Liver (tissue), 9 donors: ENCODE results near the gene OR8B8. TPM values are rescaled to one million over a fixed set of nuclear protein-coding genes. Genes with fewer than 3 reads are reported as not detected.

Experiments used
- DNase-seq: peaks from one replicate; pipeline ENCODE4 v3.0.0-alpha.2; 2017; ENCODE audit warnings: low spot score
- H3K27ac ChIP-seq, 2 donors: one replicate each; pipeline ENCODE4 v1.7.0; 2013; ENCODE audit warnings: inconsistent platforms in 2 of 2, low read length in 2 of 2, control low read depth in 1 of 2, low read depth in 1 of 2, mild to moderate bottlenecking in 1 of 2
- H3K27me3 ChIP-seq, 4 donors: one replicate each; pipeline versions ENCODE4 v1.6.1 to v1.7.0; 2013; ENCODE audit warnings: low read length in 3 of 4, inconsistent platforms in 1 of 4, mild to moderate bottlenecking in 1 of 4, moderate library complexity in 1 of 4; ENCODE audit not compliant: control insufficient read depth in 4 of 4, insufficient read depth in 4 of 4
- H3K36me3 ChIP-seq, 4 donors: one replicate each; pipeline versions ENCODE4 v1.6.1 to v1.7.0; 2013; ENCODE audit warnings: low read length in 3 of 4, mild to moderate bottlenecking in 3 of 4, low read depth in 1 of 4, moderate library complexity in 1 of 4; ENCODE audit not compliant: control insufficient read depth in 4 of 4, insufficient read depth in 3 of 4
- H3K4me1 ChIP-seq, 4 donors: one replicate each; pipeline versions ENCODE4 v1.6.1 to v1.7.0; 2013; ENCODE audit warnings: low read length in 3 of 4, mild to moderate bottlenecking in 3 of 4, moderate library complexity in 1 of 4; ENCODE audit not compliant: control insufficient read depth in 4 of 4, insufficient read depth in 4 of 4
- H3K4me3 ChIP-seq, 3 donors: one replicate each; pipeline versions ENCODE4 v1.6.1 to v1.7.0; 2013; ENCODE audit warnings: low read length in 3 of 3, control low read depth in 1 of 3, low read depth in 1 of 3, mild to moderate bottlenecking in 1 of 3
- H3K9ac ChIP-seq, 2 donors: one replicate each; pipeline ENCODE4 v1.7.0; 2013; ENCODE audit warnings: low read length in 2 of 2, mild to moderate bottlenecking in 2 of 2, moderate library complexity in 2 of 2, control low read depth in 1 of 2, low read depth in 1 of 2
- H3K9me3 ChIP-seq, 4 donors: one replicate each; pipeline versions ENCODE4 v1.6.1 to v1.7.0; 2013; ENCODE audit warnings: low read length in 3 of 4; ENCODE audit not compliant: control insufficient read depth in 4 of 4
- ATF3 ChIP-seq: IDR thresholded peaks from 2 replicates; pipeline ENCODE4 v1.6.1; 2016; ENCODE audit warnings: antibody characterized with exemption
- CTCF ChIP-seq: fragments of 150-350 bp; IDR thresholded peaks from 2 replicates; pipeline ENCODE4 v1.5.1; 2017; ENCODE audit warnings: improper control_type of control experiment, low read depth, low read length; ENCODE audit not compliant: missing input control
- EGR1 ChIP-seq, 2 donors: IDR thresholded peaks; 2 replicates each; pipeline ENCODE4 v1.6.1; 2016 to 2018; ENCODE audit warnings: antibody characterized with exemption in 2 of 2, low read depth in 2 of 2
- FOXA1 ChIP-seq: IDR thresholded peaks from 2 replicates; pipeline ENCODE4 v1.6.1; 2016; ENCODE audit warnings: antibody characterized with exemption
- FOXA2 ChIP-seq: IDR thresholded peaks from 2 replicates; pipeline ENCODE4 v1.6.1; 2016; ENCODE audit warnings: antibody characterized with exemption
- HNF4A ChIP-seq, 2 donors: conservative IDR thresholded peaks; 2 replicates each; pipeline ENCODE4 v1.6.1; 2016; ENCODE audit warnings: antibody characterized with exemption in 2 of 2, mild to moderate bottlenecking in 2 of 2
- HNF4G ChIP-seq: IDR thresholded peaks from 2 replicates; pipeline ENCODE4 v1.6.1; 2016; ENCODE audit warnings: antibody characterized with exemption
- JUND ChIP-seq, 2 donors: IDR thresholded peaks; 2 replicates each; pipeline ENCODE4 v1.6.1; 2016; ENCODE audit warnings: antibody characterized with exemption in 2 of 2
- MAX ChIP-seq: IDR thresholded peaks from 2 replicates; pipeline ENCODE4 v1.6.1; 2016; ENCODE audit warnings: antibody characterized with exemption
- NR2F2 ChIP-seq: IDR thresholded peaks from 2 replicates; pipeline ENCODE4 v1.6.1; 2016; ENCODE audit warnings: antibody characterized with exemption
- RAD21 ChIP-seq, 2 donors: IDR thresholded peaks; 2 replicates each; pipeline ENCODE4 v1.6.1; 2016; ENCODE audit warnings: antibody characterized with exemption in 2 of 2, mild to moderate bottlenecking in 2 of 2
- REST ChIP-seq: IDR thresholded peaks from 2 replicates; pipeline ENCODE4 v1.6.1; 2016; ENCODE audit warnings: antibody characterized with exemption, mild to moderate bottlenecking
- RXRA ChIP-seq, 2 donors: IDR thresholded peaks; 2 replicates each; pipeline ENCODE4 v1.6.1; 2017 to 2018; ENCODE audit warnings: antibody characterized with exemption in 2 of 2, mild to moderate bottlenecking in 1 of 2
- SP1 ChIP-seq: IDR thresholded peaks from 2 replicates; pipeline ENCODE4 v1.6.1; 2018; ENCODE audit warnings: antibody characterized with exemption, mild to moderate bottlenecking
- TAF1 ChIP-seq: conservative IDR thresholded peaks from 2 replicates; pipeline ENCODE4 v1.6.1; 2016; ENCODE audit warnings: antibody characterized with exemption, mild to moderate bottlenecking
- YY1 ChIP-seq: IDR thresholded peaks from 2 replicates; pipeline ENCODE4 v1.6.1; 2016; ENCODE audit warnings: antibody characterized with exemption, mild to moderate bottlenecking
- ZBTB33 ChIP-seq: IDR thresholded peaks from 2 replicates; pipeline ENCODE4 v1.6.1; 2016; ENCODE audit warnings: antibody characterized with exemption
- WGBS: extraction: QIAGEN DNeasy Blood & Tissue Kit; methylation state at CpG from one replicate; pipeline ENCODE4 v1.1.7; 2013; 5-methylcytosine and 5-hydroxymethylcytosine counted together
- polyA plus RNA-seq, 2 donors: library from polyadenylated mRNA; stranded (reverse) in 1 of 2; unstranded in 1 of 2; fragments of 200-250 nt in 1 of 2; fragments of >200 nt in 1 of 2; fragmentation: Nextera tagmentation in 1 of 2; extraction: Ambion mirVana in 1 of 2; gene quantifications; one replicate each; pipeline versions ENCODE4 v1.2.1 to v1.2.3, GENCODE V29; 2013 to 2015
- total RNA-seq, 2 donors: library from RNA; depleted of rRNA; stranded (reverse); fragments of >200 nt; gene quantifications; one replicate each; pipeline ENCODE4 v1.2.3, GENCODE V29; 2014
- donor health status: healthy.
- donor health status: healthy.
- donor health status: healthy.
- donor health status: healthy.
- donor health status: healthy.

OR8B8 gene
- total and polyA plus RNA-seq, 4 donors = not detected

GRCh38 chr11:124482362-124483147 is 37.1 kb upstream of the OR8B8 start:
- H3K27me3 ChIP-seq = peaks cover 0 to 4% (median 3%) of the 10 kb centered on the region in 4 donors
- 62% methylated on average over 9 of the region's 9 CpGs for WGBS
- peaks cover 0 to 3% (median 0%) of the 10 kb centered on the region in 4 donors for H3K4me1 ChIP-seq
- no peak overlapping the region for H3K4me3 ChIP-seq
- DNase-seq = no peak
- no peaks in the 10 kb centered on the region for H3K36me3 ChIP-seq
- no peak overlapping the region for H3K27ac ChIP-seq
- H3K9me3 ChIP-seq = peaks cover 0 to 5% (median 0%) of the 10 kb centered on the region in 4 donors
- TF ChIP-seq JUND (IDR thresholded peaks at IDR 0.05) = no peak
- TF ChIP-seq RXRA (IDR thresholded peaks at IDR 0.05) = no peak
- TF ChIP-seq REST = no peak
- TF ChIP-seq MAX = no peak
- TF ChIP-seq SP1 = no peak
- TF ChIP-seq NR2F2 = no peak
- no peak for TF ChIP-seq FOXA2
- TF ChIP-seq FOXA1 = no peak
- no peak for TF ChIP-seq RAD21 (IDR thresholded peaks at IDR 0.05)
- no peak for TF ChIP-seq ATF3
- no peak for TF ChIP-seq CTCF
- no peak for TF ChIP-seq HNF4G
- no peak overlapping the region for H3K9ac ChIP-seq

GRCh38 chr11:124481365-124482323 is 36.1 kb upstream of the OR8B8 start:
- Histone ChIP-seq H3K27me3 (peaks cover 0 to 4% (median 3%) of the 10 kb centered on the region in 4 donors), H3K9me3 (peaks cover 0 to 5% (median 0%) of the 10 kb centered on the region in 4 donors), H3K27ac (no peak overlapping the region), H3K9ac (no peak overlapping the region), H3K4me1 (peaks cover 0 to 3% (median 0%) of the 10 kb centered on the region in 4 donors), H3K36me3 (no peaks in the 10 kb centered on the region), H3K4me3 (no peak overlapping the region)
- DNase-seq = no peak
- 34% methylated on average over 20 of the region's 20 CpGs for WGBS
- TF ChIP-seq HNF4G (no peak), MAX (no peak), CTCF (no peak), YY1 (no peak), HNF4A (conservative IDR thresholded peaks at IDR 0.05) (no peak), EGR1 (IDR thresholded peaks at IDR 0.05; ENCODE audit: low read depth in 2 of 2) (no peak), ATF3 (no peak), JUND (IDR thresholded peaks at IDR 0.05) (no peak), RXRA (IDR thresholded peaks at IDR 0.05) (no peak), NR2F2 (no peak), FOXA1 (no peak), ZBTB33 (no peak), TAF1 (no peak), FOXA2 (no peak)
